Adrenal gland (tissue), 5 donors: ENCODE measurements around the gene QTRT2.

Experiments used
- CTCF ChIP-seq, 6 experiments: fragments of 450-650 bp in 4 of 6; fragments of 200-600 bp in 2 of 6; sonication (generic) in 1 of 6; IDR thresholded peaks; 1 replicate in 5 of 6; 2 replicates in 1 of 6; pipeline versions ENCODE4 v1.5.1 to v1.8.0; 2016 to 2021; ENCODE audit warnings: antibody characterized with exemption in 6 of 6, mild to moderate bottlenecking in 2 of 6, moderate library complexity in 1 of 6
- POLR2A ChIP-seq, 2 donors: fragments of 450-650 bp; IDR thresholded peaks; one replicate each; pipeline ENCODE4 v1.6.1; 2017; ENCODE audit warnings: antibody characterized with exemption in 2 of 2, mild to moderate bottlenecking in 2 of 2, moderate library complexity in 1 of 2
- donor health status: DM: no; HTN: no; CAD: no.

- TF ChIP-seq CTCF (IDR thresholded peaks at IDR 0.05) = no peak
- no peak for TF ChIP-seq POLR2A (IDR thresholded peaks at IDR 0.05)
Measured at GRCh38 chr3:114103181-114103580, 46.6 kb downstream of the QTRT2 start.
